Prostate gland (tissue), 2 donors: ENCODE measurements around the gene RNF181. TPM values are rescaled to one million over a fixed set of nuclear protein-coding genes. Genes with fewer than 3 reads are reported as not detected.

ENCODE experiments used
- DNase-seq: peaks from one replicate; pipeline ENCODE4 v3.0.0-alpha.2; 2019; ENCODE audit warnings: low spot score
- H3K27ac ChIP-seq, 2 donors: fragments of 200-600 bp; sonication (generic); 2 replicates each; pipeline ENCODE4 v1.5.1; 2017 to 2019
- H3K27me3 ChIP-seq: fragments of 200-600 bp; sonication (generic); replicated peaks from 2 replicates; pipeline ENCODE4 v1.5.1; 2019; ENCODE audit not compliant: insufficient read depth
- H3K36me3 ChIP-seq, 2 donors: fragments of 200-600 bp; sonication (generic); 1 replicate in 1 of 2; 2 replicates in 1 of 2; pipeline versions ENCODE4 v1.5.1 to v1.8.1; 2017 to 2019
- H3K4me1 ChIP-seq: fragments of 200-600 bp; sonication (generic); replicated peaks from 2 replicates; pipeline ENCODE4 v1.5.1; 2019
- H3K4me3 ChIP-seq, 2 donors: fragments of 200-600 bp; sonication (generic); 2 replicates each; pipeline ENCODE4 v1.5.1; 2017 to 2019
- H3K9me3 ChIP-seq: fragments of 200-600 bp; sonication (generic); 2 replicates; pipeline ENCODE4 v1.5.1; 2017
- CTCF ChIP-seq, 4 experiments: fragments of 200-600 bp in 2 of 4; fragments of 450-650 bp in 2 of 4; sonication (generic) in 2 of 4; IDR thresholded peaks; 1 replicate in 3 of 4; 2 replicates in 1 of 4; pipeline ENCODE4 v1.5.1; 2016 to 2019; ENCODE audit warnings: antibody characterized with exemption in 4 of 4, mild to moderate bottlenecking in 2 of 4, moderate library complexity in 2 of 4
- POLR2A ChIP-seq: fragments of 450-650 bp; IDR thresholded peaks from one replicate; pipeline ENCODE4 v1.6.1; 2016; ENCODE audit warnings: antibody characterized with exemption, mild to moderate bottlenecking
- POLR2AphosphoS5 ChIP-seq: sonication (generic); formaldehyde crosslinking; IDR thresholded peaks from one replicate; pipeline ENCODE4 v1.6.1; 2017; ENCODE audit warnings: antibody characterized with exemption
- WGBS: methylation state at CpG from one replicate; pipeline ENCODE4 v1.1.5; 2018; 5-methylcytosine and 5-hydroxymethylcytosine counted together
- intact Hi-C: fragments of 100-400 bp; cut with DNase I; formaldehyde crosslinking; loops from one replicate; pipeline ENCODE4 v1.14.2; 2022
- total RNA-seq, 2 donors: library from RNA; depleted of rRNA; stranded (reverse); fragments of >200 nt; gene quantifications; one replicate each; pipeline ENCODE4 v1.1.0, GENCODE V29; 2016

The RNF181 gene
- total RNA-seq, 2 donors from 2014 or later: 161 to 201 TPM

- TF ChIP-seq POLR2A: no peak
- TF ChIP-seq CTCF (IDR thresholded peaks at IDR 0.05): no peak
- no peak for TF ChIP-seq POLR2AphosphoS5
- intact Hi-C loops: loop anchor here (5.0 kb wide), 1 partner anchor 188 kb away; the partner anchor contains the start of gene SH2D6
- Histone ChIP-seq H3K27ac (peak overlapping the region; percentile 38 to 90), H3K4me3 (no peak overlapping the region), H3K27me3 (no peaks in the 10 kb centered on the region), H3K9me3 (no peaks in the 10 kb centered on the region), H3K4me1 (peaks cover 23% of the 10 kb centered on the region), H3K36me3 (peaks cover 0 to 4% of the 10 kb centered on the region in 2 donors)
- DNase-seq: no peak
- WGBS: 22% methylated on average over 4 of the region's 4 CpGs
Measured at GRCh38 chr2:85605406-85606115, 10.0 kb downstream of the RNF181 start.

GRCh38 chr2:85606116-85606455 lies 10.5 kb downstream of the RNF181 start:
- Histone ChIP-seq H3K36me3 (peaks cover 0 to 4% of the 10 kb centered on the region in 2 donors), H3K27me3 (no peaks in the 10 kb centered on the region), H3K27ac (peak overlapping the region; percentile 38 to 90), H3K4me1 (peaks cover 23% of the 10 kb centered on the region), H3K4me3 (no peak overlapping the region), H3K9me3 (no peaks in the 10 kb centered on the region)
- DNase-seq: no peak
- 41% methylated on average over 7 of the region's 7 CpGs for WGBS
- TF ChIP-seq POLR2A: no peak
- TF ChIP-seq CTCF (IDR thresholded peaks at IDR 0.05): no peak
- TF ChIP-seq POLR2AphosphoS5: no peak
- intact Hi-C loops: loop anchor here (5.0 kb wide), 1 partner anchor 189 kb away; the partner anchor contains the start of gene SH2D6

- 69% methylated on average over 9 of the region's 9 CpGs for WGBS
- Histone ChIP-seq H3K4me1 (peaks cover 23% of the 10 kb centered on the region), H3K27ac (peak overlapping the region; percentile 64 to 90), H3K36me3 (peaks cover 0 to 4% of the 10 kb centered on the region in 2 donors), H3K9me3 (no peaks in the 10 kb centered on the region), H3K27me3 (no peaks in the 10 kb centered on the region), H3K4me3 (no peak overlapping the region)
- peak; percentile 46 for DNase-seq
- peak; percentile 78 for TF ChIP-seq POLR2AphosphoS5
- TF ChIP-seq CTCF (IDR thresholded peaks at IDR 0.05): no peak
- no peak for TF ChIP-seq POLR2A
- intact Hi-C loops: loop anchor here (5.0 kb wide), 1 partner anchor 190 kb away; the partner anchor contains the start of gene SH2D6
Measured at GRCh38 chr2:85607268-85608215, 12.0 kb downstream of the RNF181 start.

- peaks cover 14% of the 10 kb centered on the region for H3K4me1 ChIP-seq
- no peak for TF ChIP-seq POLR2AphosphoS5
- TF ChIP-seq CTCF (IDR thresholded peaks at IDR 0.05): no peak
- no peak for TF ChIP-seq POLR2A
- intact Hi-C loops: no loop called here
Measured at GRCh38 chr2:85611217-85611704, 15.7 kb downstream of the RNF181 start.

More at GRCh38 chr2:85611217-85611704, 15.7 kb downstream of the RNF181 start:
- peaks cover 0 to 4% of the 10 kb centered on the region in 2 donors for H3K36me3 ChIP-seq
- peak overlapping the region; percentile 88 to 91 for H3K27ac ChIP-seq
- no peaks in the 10 kb centered on the region for H3K27me3 ChIP-seq
- peak overlapping the region; percentile 90 to 91 for H3K4me3 ChIP-seq
- DNase-seq: no peak
- H3K9me3 ChIP-seq: no peaks in the 10 kb centered on the region
- 4% methylated on average over 24 of the region's 24 CpGs for WGBS
